ENCODE results near the gene RANBP10.
A peak's percentile ranks its signal among the peaks of the same experiment; 100 is the strongest.

The RANBP10 gene

DNA sequence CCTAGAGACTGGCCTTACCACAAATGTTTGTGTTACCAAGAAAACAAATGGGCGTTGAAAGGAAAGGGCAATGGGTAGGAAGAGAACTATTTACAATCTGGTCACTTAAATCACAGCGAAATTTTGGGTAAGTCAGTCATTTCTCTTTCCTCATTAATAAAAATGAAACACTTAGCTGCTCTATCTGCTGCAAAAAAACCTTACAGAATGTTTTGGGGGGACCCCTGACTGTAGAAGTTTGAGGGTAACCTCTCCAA lies 39.6 kb upstream of the RANBP10 start:
- TF ChIP-seq, protein P1, sequence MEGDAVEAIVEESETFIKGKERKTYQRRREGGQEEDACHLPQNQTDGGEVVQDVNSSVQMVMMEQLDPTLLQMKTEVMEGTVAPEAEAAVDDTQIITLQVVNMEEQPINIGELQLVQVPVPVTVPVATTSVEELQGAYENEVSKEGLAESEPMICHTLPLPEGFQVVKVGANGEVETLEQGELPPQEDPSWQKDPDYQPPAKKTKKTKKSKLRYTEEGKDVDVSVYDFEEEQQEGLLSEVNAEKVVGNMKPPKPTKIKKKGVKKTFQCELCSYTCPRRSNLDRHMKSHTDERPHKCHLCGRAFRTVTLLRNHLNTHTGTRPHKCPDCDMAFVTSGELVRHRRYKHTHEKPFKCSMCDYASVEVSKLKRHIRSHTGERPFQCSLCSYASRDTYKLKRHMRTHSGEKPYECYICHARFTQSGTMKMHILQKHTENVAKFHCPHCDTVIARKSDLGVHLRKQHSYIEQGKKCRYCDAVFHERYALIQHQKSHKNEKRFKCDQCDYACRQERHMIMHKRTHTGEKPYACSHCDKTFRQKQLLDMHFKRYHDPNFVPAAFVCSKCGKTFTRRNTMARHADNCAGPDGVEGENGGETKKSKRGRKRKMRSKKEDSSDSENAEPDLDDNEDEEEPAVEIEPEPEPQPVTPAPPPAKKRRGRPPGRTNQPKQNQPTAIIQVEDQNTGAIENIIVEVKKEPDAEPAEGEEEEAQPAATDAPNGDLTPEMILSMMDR (IDR thresholded peaks at IDR 0.05; ENCODE audit: low read depth, low read length) = no peak
- peak overlapping the region; percentile 97 for H3K4me3 ChIP-seq (ENCODE audit: low read depth, low read length)

DNA sequence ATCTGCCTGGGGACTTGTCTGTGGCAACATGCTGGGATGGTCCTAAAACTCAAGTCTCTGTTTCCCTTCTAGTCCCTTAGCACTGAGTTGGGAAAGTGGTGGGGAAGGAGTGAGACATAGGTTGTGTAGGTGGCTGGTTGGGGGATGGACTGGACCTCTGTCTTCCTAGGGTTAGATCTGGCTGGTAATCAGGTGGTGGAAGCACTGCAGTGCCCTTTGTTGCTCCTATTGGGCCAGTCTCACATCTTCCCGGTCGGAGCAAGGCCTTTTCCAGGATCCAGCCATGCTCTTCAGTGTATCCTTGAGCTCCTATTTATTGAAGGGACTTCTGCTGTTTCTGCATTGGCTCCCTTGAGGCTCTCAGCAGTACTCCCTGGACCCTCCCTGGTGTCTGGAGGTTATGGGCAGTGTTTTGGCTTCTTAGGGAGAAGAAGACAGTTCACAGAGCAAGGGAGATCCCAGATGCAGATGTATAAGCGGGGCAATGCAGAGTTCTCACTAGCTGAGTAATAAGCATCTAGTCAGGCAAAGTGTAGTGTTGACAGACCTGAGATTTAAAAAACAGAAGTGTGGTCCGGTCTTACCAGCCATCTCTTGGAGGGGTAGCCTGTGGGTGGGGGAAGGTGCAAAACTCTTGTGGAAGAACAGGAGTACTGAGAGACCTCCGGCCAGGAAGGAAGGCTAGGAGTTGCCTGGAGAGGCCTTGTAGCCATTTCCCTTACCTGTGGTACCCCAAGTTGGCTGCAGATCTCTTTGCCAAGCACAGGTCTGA lies 39.1 kb upstream of the RANBP10 start:
- peak overlapping the region; percentile 97 for H3K4me3 ChIP-seq (ENCODE audit: low read depth, low read length)
- TF ChIP-seq, protein P1 (IDR thresholded peaks at IDR 0.05; ENCODE audit: low read depth, low read length) = no peak

DNA sequence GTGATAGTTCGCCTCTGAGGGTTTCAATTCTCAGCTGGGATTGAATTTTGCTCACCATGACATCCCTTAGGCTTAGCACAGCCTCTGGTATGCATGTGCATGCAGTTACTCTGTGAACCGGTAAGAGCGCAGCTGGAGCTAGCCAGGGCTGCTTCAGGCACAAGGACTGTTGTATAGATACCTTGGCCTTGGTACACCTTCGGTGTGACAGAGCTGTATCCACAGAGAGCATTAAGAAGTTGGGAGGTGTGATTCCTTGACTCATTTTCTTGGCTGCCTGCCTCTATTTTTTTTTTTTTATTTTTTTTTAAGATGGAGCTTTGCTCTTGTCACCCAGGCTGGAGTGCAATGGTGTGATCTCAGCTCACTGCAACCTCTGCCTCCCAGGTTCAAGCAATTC lies 38.1 kb upstream of the RANBP10 start:
- no peak overlapping the region for H3K4me3 ChIP-seq (ENCODE audit: low read depth, low read length)
- TF ChIP-seq, protein P1 (IDR thresholded peaks at IDR 0.05; ENCODE audit: low read depth, low read length) = no peak

DNA sequence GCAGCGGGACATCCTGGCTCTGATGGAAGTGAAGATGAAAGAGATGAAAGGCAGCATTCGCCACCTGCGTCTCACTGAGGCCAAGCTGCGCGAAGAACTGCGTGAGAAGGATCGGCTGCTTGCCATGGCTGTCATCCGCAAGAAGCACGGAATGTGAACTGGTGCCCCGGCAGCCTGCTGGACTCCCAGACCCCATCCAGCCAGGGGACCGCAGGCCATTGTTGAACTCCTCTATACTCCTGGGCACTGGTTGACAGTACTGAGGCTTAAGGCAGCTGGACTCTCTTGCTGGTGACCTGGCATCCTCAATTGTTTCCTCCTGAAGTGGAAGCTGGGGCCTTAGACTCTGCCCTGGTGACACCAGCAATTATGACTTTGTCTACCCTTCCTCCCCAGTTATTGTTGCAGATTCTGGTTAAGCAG lies 37.0 kb upstream of the RANBP10 start:
- TF ChIP-seq, protein P1 (IDR thresholded peaks at IDR 0.05; ENCODE audit: low read depth, low read length) = no peak
- H3K4me3 ChIP-seq (ENCODE audit: low read depth, low read length) = peak overlapping the region; percentile 79

- TF ChIP-seq, protein P1 (IDR thresholded peaks at IDR 0.05; ENCODE audit: low read depth, low read length) = peak; percentile 18; the same call in 1 of the 2 replicates
- H3K4me3 ChIP-seq (ENCODE audit: low read depth, low read length) = peak overlapping the region; percentile 79
Measured at GRCh38 chr16:67842509-67843342, 36.4 kb upstream of the RANBP10 start.

- TF ChIP-seq, protein P1 (IDR thresholded peaks at IDR 0.05; ENCODE audit: low read depth, low read length) = peak; percentile 79
- peak within 1 kb of the TSS; percentile 79 for H3K4me3 ChIP-seq (ENCODE audit: low read depth, low read length)
Measured at GRCh38 chr16:67841816-67842508, 35.6 kb upstream of the RANBP10 start, which contains the start of gene THAP11. Gene THAP11 (plus strand): TSS chr16:67842320. CDS start chr16:67842555, 235 bp downstream.

Measured in WI38 (cell line).